ENCODE measurements around the gene CAPN5. TPM values are rescaled to one million over a fixed set of nuclear protein-coding genes. Genes with fewer than 3 reads are reported as not detected.

Gene CAPN5
- total RNA-seq, 1 donor from 2014 or later: 6.5 TPM

DNA sequence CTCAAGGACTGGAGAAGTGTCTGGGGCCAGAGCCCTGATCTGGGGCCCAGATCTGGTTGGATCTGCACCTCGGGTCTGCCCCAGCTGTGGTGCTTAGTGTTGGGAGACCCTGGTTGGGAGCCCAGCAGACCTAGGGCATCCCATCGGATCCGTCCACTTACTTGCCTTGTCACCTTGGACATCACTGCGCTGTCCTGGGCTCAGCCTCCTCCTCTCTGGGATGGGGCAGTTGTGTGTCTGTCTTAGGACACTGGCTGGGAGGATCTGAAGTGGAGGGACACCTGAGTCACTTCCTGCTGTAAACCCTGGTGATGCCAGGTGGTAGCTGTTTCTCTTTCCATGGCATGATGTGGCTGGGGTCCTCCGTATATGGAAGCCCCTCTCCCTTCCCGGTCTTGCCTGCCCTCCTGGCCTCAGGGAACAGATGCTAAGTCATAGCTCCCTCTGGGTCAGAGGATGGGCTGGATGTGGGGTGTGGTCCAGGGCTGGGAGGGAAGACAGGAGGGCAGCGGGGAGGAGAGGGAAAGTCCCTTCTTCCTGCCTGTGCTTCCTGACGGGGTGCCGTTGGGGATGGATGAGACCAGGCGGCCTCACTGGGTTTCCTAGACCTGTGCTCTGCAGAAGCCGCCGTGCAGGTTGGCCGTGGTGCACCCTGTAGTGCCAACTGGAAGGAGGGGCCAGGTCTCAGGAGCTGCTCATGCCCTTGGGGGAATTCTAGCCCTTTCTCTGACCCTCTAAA is 23.8 kb downstream of the CAPN5 start:
- ATAC-seq (no peak), DNase-seq (peak; percentile 57)
- intact Hi-C loops (cut with DNase I): loop anchor here (5.0 kb wide), 1 partner anchor 43 kb away; no protein-coding TSS in a partner anchor
- H3K4me1 ChIP-seq: no peaks in the 10 kb centered on the region
- H3K27ac ChIP-seq: no peak overlapping the region
- H3K9me3 ChIP-seq: no peaks in the 10 kb centered on the region
- H3K4me3 ChIP-seq: no peak overlapping the region
- no peaks in the 10 kb centered on the region for H3K36me3 ChIP-seq
- H3K27me3 ChIP-seq: no peaks in the 10 kb centered on the region
- no peak for TF ChIP-seq CTCF (IDR thresholded peaks at IDR 0.05)

- no peaks in the 10 kb centered on the region for H3K4me1 ChIP-seq
- peak; percentile 90 for DNase-seq
- peak; percentile 89 for ATAC-seq
- H3K36me3 ChIP-seq: no peaks in the 10 kb centered on the region
- H3K27me3 ChIP-seq: no peaks in the 10 kb centered on the region
- intact Hi-C loops (cut with DNase I): loop anchor here (5.0 kb wide), 1 partner anchor 44 kb away; no protein-coding TSS in a partner anchor
- TF ChIP-seq CTCF (IDR thresholded peaks at IDR 0.05): peak; percentile 93
- H3K27ac ChIP-seq: no peak overlapping the region
- H3K4me3 ChIP-seq: no peak overlapping the region
- no peaks in the 10 kb centered on the region for H3K9me3 ChIP-seq
These were observed 24.6 kb downstream of the CAPN5 start for GRCh38 chr11:77091146-77091940.

DNA sequence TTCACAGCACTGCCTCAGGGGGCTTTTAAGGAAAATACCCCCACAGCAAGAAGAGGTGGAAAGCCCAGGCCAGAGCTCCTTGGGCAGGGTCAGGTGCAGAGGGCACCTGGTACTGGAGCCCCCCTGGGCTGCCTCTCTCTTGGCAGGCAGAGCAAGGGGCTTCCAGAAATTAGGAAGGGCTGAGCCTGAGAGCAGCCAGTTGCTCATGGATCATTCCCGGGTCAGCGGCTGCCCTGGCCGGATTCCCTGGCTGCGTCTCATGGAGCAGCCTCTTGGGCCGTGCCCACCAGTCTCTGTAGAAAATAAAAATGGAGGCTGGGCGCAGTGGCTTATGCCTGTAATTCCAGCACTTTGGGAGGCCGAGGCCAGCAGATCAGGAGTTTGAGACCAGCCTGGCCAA is 25.6 kb downstream of the CAPN5 start:
- H3K4me3 ChIP-seq: no peak overlapping the region
- no peak for TF ChIP-seq CTCF (IDR thresholded peaks at IDR 0.05)
- no peaks in the 10 kb centered on the region for H3K9me3 ChIP-seq
- H3K4me1 ChIP-seq: no peaks in the 10 kb centered on the region
- no peaks in the 10 kb centered on the region for H3K27me3 ChIP-seq
- ATAC-seq (no peak), DNase-seq (peak; percentile 45)
- no peaks in the 10 kb centered on the region for H3K36me3 ChIP-seq
- intact Hi-C loops (cut with DNase I): loop anchor here (5.0 kb wide), 1 partner anchor 45 kb away; no protein-coding TSS in a partner anchor
- H3K27ac ChIP-seq: no peak overlapping the region

GRCh38 chr11:77093056-77093891 is 26.5 kb downstream of the CAPN5 start:
- Histone ChIP-seq H3K27ac (no peak overlapping the region), H3K4me1 (no peaks in the 10 kb centered on the region), H3K9me3 (no peaks in the 10 kb centered on the region), H3K27me3 (no peaks in the 10 kb centered on the region), H3K36me3 (no peaks in the 10 kb centered on the region), H3K4me3 (no peak overlapping the region)
- peak; percentile 56 for DNase-seq
- no peak for TF ChIP-seq CTCF (IDR thresholded peaks at IDR 0.05)
- no peak for ATAC-seq
- intact Hi-C loops (cut with DNase I): loop anchor here (5.0 kb wide), 1 partner anchor 46 kb away; no protein-coding TSS in a partner anchor
